SKM-1 (cell line): ENCODE data around the gene GPR15.

Experiments used
- DNase-seq: peaks from one replicate; lab custom pipeline; 2025; ENCODE audit not compliant: unreplicated experiment; lab: John Stamatoyannopoulos, UW

The GPR15 gene

DNA sequence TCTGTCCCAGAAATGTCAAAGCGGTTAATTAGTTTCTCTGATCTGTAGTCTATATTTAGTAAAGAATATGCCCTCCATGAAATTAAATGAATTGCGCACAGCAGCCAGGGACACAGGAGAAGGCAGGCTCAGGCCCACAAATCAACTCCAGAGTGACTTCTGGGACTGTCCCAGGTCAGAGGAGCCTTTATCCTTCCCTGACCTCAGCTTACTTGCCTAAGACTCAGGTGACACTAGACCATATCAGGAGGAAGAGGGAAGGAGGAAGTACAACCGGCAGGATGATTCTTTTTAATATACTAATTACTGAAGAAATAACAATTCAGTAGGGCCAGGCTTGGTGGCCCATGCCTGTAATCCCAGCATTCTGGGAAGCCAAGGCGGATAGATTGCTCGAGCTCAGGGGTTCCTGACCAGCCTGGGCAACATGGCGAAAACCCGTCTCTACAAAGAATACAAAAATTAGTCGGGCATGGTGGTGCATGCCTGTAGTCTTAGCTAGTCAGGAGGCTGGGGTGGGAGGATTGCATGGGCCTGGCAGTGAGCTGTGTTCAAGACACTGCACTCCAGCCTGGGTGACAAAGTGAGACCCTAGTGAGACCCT, 1.8 kb upstream of the GPR15 start:
- no peak for DNase-seq

DNA sequence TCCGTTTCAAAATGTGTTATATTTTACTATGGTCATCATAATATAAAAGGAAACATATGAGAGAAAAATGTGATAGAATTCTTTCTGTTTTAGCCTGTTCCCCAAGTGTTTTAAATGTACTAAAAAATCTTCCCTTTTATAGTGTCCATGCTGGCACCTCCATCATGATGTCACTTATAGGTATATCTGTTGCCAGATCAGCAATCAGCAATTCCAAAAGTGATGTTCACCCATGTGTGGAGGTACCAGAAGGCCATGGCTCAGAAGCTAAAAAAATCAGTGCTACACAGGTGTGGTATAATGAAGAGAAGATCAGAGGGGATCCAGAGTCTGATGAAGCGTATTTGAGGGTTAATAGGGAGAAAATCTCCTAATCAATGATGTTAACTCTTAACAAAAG, 1.1 kb upstream of the GPR15 start:
- no peak for DNase-seq

DNA sequence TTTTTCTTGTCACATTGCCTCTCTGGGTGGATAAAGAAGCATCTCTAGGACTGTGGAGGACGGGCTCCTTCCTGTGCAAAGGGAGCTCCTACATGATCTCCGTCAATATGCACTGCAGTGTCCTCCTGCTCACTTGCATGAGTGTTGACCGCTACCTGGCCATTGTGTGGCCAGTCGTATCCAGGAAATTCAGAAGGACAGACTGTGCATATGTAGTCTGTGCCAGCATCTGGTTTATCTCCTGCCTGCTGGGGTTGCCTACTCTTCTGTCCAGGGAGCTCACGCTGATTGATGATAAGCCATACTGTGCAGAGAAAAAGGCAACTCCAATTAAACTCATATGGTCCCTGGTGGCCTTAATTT, 478 bp downstream of the GPR15 start:
- no peak for DNase-seq

DNA sequence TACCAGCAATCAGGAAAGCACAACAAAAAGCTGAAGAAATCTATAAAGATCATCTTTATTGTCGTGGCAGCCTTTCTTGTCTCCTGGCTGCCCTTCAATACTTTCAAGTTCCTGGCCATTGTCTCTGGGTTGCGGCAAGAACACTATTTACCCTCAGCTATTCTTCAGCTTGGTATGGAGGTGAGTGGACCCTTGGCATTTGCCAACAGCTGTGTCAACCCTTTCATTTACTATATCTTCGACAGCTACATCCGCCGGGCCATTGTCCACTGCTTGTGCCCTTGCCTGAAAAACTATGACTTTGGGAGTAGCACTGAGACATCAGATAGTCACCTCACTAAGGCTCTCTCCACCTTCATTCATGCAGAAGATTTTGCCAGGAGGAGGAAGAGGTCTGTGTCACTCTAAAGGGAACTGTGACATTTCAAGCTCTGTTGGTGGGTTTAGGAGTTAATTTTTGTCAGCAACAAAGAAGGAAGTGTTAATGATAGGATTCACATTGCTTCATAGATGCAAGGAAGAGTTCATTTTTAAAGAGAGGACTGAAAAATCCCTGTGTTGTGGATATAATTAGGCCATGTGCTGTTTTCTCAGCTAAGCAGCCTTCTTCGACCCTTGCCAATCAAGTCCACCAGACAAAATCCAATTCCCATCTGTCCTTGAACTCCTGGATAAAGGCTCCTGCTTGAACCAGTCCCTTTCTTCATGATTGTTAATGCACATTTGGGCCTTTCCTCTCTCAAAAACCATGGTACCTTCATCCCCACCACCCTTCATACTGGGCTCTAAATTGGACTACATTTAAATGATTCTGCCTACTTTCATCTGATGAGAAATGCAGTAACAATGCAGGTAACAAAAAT, 1.2 kb downstream of the GPR15 start:
- DNase-seq: no peak

GRCh38 chr3:98534168-98534567, 2.4 kb downstream of the GPR15 start:
- DNase-seq: no peak

DNA sequence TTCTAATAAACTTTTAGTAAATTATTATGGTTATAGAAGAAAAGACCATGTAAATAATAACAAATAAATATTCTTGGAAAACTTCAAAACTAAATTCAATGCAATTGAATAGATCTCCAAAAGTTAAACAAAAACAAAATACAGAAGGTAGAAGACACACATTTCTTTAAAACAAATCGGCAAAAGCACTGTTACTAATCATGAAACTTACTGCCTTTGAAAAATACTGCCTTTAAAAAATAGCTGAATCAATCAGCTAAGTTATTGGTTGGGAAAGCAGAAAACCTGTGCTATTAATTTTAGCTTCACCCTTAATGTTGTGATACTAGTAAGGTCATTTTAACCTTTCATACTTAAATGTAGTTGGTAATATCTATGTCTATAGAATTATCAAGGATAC, 3.0 kb downstream of the GPR15 start:
- no peak for DNase-seq

DNA sequence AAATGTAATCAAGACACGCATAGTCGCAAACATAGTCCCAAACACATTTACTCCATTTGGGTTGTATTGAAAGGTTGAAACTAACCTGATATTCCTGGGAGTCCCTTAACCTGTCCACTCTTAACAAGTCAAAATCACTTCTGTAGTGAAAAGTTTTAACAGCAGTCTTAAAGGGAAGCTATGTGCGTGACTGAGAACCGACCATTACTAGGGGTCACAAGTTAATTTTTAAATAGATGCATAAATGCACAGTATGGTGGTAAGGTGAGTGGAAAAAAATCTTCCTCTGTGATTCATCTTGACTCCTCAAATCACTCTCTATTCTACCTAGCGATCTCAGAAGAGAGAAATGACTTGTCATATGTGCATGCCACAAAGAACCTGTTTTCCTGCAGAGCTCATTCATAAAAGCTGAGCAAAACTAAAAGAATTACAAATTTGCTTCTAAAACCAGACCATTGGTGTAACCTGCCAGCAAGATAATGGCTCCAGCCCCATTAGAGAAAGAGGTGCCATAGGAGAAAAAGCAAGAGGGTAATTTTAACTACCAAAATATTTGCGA, 4.8 kb downstream of the GPR15 start:
- no peak for DNase-seq

GRCh38 chr3:98540346-98540745, 8.6 kb downstream of the GPR15 start:
- no peak for DNase-seq

DNA sequence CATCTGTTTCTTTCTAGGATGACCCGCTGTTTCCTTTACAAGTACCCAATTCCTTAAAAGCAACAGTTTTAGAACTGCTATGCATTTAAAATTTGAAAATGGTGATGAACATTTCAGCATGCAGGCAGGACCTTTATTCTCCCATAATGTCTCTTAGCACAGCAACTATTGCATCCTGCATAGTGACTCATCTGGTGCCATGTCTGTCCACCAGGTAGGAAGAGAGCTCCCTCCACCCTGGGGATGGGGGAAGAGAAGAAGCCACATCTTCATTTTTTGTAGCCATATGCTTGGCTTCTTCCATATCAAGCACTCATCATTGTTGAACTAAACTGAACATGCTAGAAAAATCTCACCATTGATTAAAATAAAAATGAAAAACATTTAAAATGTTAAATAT, 9.9 kb downstream of the GPR15 start:
- no peak for DNase-seq

DNA sequence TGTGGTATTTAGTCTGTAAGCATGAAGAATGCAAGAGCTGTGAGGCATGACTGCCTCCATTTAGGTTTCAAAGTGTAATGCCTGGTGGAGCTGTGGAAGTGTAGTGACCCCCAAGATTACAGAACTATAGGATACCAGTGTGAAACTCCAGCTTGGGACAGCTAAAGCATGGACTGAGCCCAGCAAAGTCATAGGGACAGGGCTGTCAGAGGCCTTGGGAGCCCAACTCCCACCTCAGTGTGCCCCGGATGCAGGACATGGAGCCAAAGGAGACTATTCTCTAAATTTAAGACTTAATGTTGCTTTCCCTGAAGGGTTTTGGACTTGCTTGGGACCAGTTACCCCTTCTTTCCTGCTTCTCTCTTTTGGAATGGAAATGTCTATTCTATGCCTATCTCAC, 10.8 kb downstream of the GPR15 start:
- DNase-seq: no peak

DNA sequence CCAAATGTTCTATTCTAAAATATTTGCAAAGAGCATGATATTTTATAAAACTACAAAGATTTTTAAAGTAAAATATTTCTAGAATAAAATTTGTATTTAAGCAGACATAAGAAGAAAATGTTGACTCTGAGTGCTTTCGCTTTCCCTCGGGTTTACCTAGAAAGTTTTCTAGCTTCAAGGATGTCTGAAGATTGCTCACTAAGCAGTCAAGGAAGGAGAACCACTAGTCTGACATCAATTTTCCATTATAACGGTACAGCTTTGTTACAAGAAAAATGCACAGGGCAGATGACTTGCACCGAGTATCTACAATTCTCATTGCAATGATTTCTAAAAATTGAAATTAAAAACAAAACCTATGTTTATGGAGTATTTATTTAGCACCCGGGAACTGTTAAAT, 14.2 kb downstream of the GPR15 start:
- DNase-seq: no peak

DNA sequence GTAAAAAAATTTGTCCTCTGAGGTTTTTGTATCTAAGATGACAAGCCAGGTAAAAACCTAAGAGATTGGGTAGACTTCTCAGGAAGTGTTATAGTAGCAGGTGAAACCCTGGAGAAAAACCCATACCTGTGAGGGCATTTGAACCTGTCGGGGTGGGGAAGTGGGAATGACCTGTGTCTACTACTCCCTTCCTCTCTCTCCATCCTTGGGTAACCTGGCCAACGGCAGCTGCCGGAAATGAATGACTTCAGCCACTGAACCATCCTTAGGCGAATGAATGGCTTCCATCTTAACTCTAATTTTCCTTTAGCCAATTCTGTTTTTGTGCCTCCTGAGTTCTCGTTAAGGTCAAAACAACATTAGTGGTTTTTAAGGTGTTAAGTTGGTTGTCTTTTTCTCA, 16.8 kb downstream of the GPR15 start:
- DNase-seq: no peak

GRCh38 chr3:98550833-98551232, 19.1 kb downstream of the GPR15 start:
- DNase-seq: no peak

DNA sequence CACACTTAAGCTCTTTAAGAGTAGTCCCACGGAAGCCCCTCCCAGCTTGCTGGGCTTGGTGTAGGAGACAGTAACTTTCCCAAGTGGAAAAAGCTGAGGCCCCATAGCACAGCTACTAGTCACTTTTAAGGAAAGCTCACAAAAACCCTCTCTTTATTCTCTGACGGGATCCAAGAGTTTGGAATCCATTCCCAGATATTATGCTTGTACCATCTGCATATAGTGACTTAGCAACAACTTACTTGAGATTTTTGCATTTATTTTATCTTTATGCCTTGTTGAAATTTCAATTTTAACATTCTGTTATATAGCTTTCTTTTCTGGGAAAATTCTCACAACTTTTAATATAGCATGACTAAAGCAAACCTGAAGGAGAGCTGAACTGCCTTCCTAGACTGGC, 19.5 kb downstream of the GPR15 start:
- DNase-seq: no peak

DNA sequence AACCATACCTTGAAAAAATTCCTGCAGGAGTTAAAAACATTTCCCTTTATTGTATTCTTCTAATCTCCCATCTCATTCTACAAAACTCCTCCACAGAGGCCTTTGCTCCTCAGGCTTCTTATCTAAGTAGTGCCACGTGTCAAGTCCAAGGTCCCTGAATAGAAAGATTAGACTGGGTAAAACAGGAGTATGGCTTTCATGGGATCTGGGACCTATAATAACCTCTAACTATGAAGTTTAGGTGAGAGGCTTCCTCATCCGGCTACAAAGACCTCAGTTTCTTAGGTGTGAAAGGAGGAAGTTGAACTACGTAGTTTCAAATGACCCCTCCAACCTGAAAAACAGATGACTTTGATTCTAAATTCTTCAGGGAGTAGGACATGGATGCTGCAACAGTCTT, 20.0 kb downstream of the GPR15 start:
- no peak for DNase-seq

DNA sequence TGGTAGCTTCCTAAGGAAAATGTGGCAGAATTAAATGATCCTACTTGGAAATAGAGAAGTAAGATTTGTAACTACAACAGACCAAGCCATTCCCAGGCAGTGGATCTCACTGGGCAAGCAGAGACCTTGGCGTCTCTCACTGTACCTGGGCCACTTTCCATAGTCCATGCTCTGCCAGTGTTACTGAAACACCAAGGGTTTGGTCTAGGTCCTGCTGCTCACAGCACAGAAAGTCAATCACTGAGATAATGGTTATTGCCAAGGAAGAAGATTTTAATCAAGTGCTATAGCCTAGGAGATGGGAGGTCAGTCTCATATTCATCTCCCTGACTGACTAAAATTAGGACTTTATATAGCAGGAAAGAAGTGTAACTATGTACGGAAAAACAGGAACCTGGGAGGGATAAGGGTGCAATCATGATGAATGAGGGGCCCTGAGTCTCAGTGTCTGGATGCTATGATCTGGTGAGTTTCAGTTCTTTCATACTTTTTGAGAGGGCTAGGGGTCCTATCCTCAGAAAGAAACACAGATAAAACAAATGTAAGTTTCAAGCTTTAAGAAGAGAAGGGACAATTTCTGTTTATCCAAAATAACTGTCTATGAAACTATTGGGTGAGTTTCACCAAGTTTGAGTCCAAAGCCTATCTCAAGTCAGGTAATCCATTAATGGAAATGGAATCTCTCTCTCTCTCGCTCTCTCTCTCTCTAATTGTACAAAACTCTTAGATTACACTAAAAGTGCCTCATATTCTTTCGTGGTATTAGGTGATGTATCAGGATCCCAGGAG, 20.6 kb downstream of the GPR15 start:
- no peak for DNase-seq

DNA sequence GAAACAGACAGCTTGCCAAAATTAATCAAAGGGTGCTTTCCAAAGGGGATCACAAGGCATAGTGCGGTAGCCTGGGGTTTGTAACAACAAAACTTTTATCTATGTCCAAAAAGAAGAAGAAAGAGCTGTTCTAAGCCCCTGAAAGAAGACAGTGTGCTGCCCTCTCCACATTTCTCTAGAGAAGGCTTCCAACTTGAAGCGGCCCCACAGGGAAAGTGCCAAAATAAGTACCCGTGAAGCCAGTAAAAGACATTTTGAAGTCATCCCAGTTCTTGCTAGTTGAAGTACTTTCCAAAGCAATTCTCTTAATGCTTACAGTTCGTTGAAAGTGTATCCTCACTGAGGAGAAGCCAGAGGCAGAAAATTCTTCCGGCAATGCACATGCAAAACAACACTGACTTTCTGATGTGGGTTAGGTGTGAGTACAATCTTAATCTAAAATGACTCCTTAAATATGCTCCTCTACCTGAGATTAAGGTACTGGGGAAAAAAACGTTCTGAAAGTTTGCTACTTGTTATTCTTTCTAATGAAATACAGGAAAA, 21.3 kb downstream of the GPR15 start:
- DNase-seq: no peak

GRCh38 chr3:98553753-98554152, 22.0 kb downstream of the GPR15 start:
- peak; percentile 70 for DNase-seq

DNA sequence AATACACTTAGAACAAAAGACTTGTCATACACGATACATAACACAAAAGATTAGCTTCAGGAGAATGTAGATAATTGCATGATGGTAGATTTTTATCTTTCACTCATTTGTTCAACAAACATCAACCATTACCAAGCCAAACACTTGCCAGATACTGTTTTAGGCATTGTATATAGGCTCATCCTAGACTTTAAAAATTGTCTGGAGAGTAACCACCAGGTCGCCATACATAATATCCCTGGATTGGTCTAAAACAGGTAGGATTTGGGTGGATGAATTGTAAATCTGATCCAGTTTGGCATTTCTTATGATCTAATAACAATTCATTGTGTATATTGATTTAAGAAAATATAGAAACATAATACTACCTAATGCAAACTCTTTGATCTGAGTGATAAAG, 22.8 kb downstream of the GPR15 start:
- DNase-seq: no peak

- DNase-seq: no peak
Observed at GRCh38 chr3:98555025-98555379, 23.2 kb downstream of the GPR15 start.
